Ascending aorta (tissue), 2 donors: ENCODE data around the gene CHD9. TPM values are rescaled to one million over a fixed set of nuclear protein-coding genes. Genes with fewer than 3 reads are reported as not detected.

Experiments used
- DNase-seq, 2 donors: peaks; one replicate each; pipeline ENCODE4 v3.0.0-alpha.2; 2019; ENCODE audit warnings: low spot score in 2 of 2
- H3K27ac ChIP-seq, 2 donors: fragments of 200-600 bp; sonication (generic); one replicate each; pipeline ENCODE4 v1.5.1; 2016 to 2017; ENCODE audit warnings: mild to moderate bottlenecking in 1 of 2
- H3K27me3 ChIP-seq: fragments of 200-600 bp; sonication (generic); one replicate; pipeline ENCODE4 v1.5.1; 2017
- H3K36me3 ChIP-seq, 2 donors: fragments of 200-600 bp; sonication (generic); one replicate each; pipeline ENCODE4 v1.5.1; 2016
- H3K4me1 ChIP-seq, 2 donors: fragments of 200-600 bp; sonication (generic); one replicate each; pipeline ENCODE4 v1.5.1; 2016 to 2017; ENCODE audit warnings: mild to moderate bottlenecking in 1 of 2
- H3K4me3 ChIP-seq, 2 donors: fragments of 200-600 bp; sonication (generic); one replicate each; pipeline ENCODE4 v1.5.1; 2016 to 2017; ENCODE audit warnings: mild to moderate bottlenecking in 1 of 2
- H3K9me3 ChIP-seq, 2 donors: fragments of 200-600 bp; sonication (generic); one replicate each; pipeline ENCODE4 v1.5.1; 2016
- intact Hi-C: fragments of 100-400 bp; cut with DNase I; formaldehyde crosslinking; loops from one replicate; pipeline ENCODE4 v1.15.1; 2023
- total RNA-seq: library from RNA; depleted of rRNA; stranded (reverse); fragments of >200 nt; gene quantifications from one replicate; pipeline ENCODE4 v1.1.0, GENCODE V29; 2016
- TF ChIP-seq, protein P1 (sequence below), 3 experiments: fragments of 200-600 bp in 2 of 3; fragments of 450-650 bp in 1 of 3; sonication (generic) in 2 of 3; IDR thresholded peaks; one replicate each; pipeline ENCODE4 v1.5.1; 2016 to 2019; ENCODE audit warnings: antibody characterized with exemption in 3 of 3, mild to moderate bottlenecking in 1 of 3, moderate library complexity in 1 of 3

CHD9 gene
- total RNA-seq, 1 donor from 2014 or later: 56.9 TPM

DNA sequence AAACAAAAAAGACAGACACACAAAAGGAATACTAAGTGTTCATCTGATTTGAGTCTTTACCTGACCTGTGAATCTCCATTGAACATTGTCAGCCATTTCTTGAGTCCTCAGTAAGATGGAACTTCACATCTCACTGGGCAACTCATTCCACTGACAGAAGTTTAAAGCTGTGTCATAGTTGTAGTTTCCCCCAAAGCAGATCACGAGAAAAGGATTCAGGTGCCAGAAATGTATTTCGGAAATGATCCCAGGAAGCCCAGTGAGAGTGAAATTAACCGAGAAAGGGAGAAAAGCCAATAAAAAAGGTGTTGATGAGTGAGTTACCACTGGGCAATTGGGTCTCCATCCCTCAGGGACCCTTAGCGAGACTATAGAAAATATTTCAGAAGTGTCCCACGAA lies 6.5 kb downstream of the CHD9 start:
- peaks cover 0 to 5% of the 10 kb centered on the region in 2 donors for H3K4me1 ChIP-seq
- intact Hi-C loops: no loop called here
- H3K4me3 ChIP-seq: no peak overlapping the region

DNA sequence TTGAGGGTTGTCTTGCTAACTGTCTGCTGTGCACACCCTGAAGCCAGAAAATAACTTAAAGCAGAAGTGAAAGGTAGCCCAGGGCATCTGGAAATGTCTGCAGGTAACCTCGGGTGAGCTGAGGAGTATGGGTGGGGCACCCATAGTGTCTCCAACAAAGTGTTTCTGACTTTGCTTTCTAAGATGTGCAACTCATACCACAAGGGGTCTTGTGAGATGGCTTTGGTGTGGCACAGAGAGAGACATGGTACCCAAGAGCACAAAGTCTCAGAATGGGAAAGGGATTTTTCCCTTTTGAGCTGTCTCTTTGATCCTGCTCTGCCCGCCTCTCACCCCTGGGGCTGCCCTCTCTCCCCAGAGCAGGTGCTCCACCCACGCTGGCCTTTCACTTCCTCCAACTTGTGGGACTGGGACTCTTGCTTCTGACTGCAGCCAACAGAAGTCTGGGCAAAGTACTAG lies 6.9 kb downstream of the CHD9 start:
- no peak overlapping the region for H3K27ac ChIP-seq
- intact Hi-C loops: no loop called here
- no peaks in the 10 kb centered on the region for H3K36me3 ChIP-seq
- no peak for DNase-seq
- no peaks in the 10 kb centered on the region for H3K4me1 ChIP-seq
- H3K27me3 ChIP-seq: no peaks in the 10 kb centered on the region
- H3K9me3 ChIP-seq: no peaks in the 10 kb centered on the region
- no peak overlapping the region for H3K4me3 ChIP-seq
- TF ChIP-seq, protein P1, sequence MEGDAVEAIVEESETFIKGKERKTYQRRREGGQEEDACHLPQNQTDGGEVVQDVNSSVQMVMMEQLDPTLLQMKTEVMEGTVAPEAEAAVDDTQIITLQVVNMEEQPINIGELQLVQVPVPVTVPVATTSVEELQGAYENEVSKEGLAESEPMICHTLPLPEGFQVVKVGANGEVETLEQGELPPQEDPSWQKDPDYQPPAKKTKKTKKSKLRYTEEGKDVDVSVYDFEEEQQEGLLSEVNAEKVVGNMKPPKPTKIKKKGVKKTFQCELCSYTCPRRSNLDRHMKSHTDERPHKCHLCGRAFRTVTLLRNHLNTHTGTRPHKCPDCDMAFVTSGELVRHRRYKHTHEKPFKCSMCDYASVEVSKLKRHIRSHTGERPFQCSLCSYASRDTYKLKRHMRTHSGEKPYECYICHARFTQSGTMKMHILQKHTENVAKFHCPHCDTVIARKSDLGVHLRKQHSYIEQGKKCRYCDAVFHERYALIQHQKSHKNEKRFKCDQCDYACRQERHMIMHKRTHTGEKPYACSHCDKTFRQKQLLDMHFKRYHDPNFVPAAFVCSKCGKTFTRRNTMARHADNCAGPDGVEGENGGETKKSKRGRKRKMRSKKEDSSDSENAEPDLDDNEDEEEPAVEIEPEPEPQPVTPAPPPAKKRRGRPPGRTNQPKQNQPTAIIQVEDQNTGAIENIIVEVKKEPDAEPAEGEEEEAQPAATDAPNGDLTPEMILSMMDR (IDR thresholded peaks at IDR 0.05): no peak

More for the DNA sequence above, 6.5 kb downstream of the CHD9 start:
- Histone ChIP-seq H3K27ac (no peak overlapping the region), H3K36me3 (no peaks in the 10 kb centered on the region), H3K9me3 (no peaks in the 10 kb centered on the region), H3K27me3 (no peaks in the 10 kb centered on the region)
- no peak for DNase-seq
- TF ChIP-seq, protein P1 (IDR thresholded peaks at IDR 0.05): no peak

DNA sequence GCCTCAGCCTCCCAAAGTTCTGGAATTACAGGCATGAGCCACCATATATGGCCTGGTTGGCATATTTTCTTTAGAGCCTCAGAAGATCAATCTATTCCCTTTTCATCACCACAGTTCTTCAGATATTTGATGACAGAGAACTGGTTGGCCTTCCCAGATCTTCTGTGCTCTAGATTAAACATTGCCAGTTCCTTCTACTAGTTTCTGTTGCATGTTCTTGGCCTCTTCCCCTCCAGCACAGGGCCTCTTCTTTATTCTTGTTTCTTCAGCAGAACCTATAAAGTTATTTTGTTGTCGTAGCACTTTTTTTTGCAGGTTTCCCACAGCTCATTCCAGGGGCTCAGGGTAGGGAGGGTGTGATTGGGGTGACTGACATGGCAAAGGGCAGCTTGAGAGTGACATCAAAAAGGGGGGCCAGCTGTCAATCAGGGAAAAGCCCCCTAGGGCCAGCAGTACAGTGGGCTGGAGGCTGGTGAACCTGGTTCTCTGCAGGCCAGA lies 9.3 kb downstream of the CHD9 start:
- TF ChIP-seq, protein P1 (IDR thresholded peaks at IDR 0.05): no peak
- intact Hi-C loops: no loop called here
- H3K9me3 ChIP-seq: no peaks in the 10 kb centered on the region
- no peaks in the 10 kb centered on the region for H3K27me3 ChIP-seq
- H3K4me1 ChIP-seq: no peaks in the 10 kb centered on the region
- H3K36me3 ChIP-seq: no peaks in the 10 kb centered on the region
- no peak for DNase-seq
- H3K27ac ChIP-seq: no peak overlapping the region
- no peak overlapping the region for H3K4me3 ChIP-seq

DNA sequence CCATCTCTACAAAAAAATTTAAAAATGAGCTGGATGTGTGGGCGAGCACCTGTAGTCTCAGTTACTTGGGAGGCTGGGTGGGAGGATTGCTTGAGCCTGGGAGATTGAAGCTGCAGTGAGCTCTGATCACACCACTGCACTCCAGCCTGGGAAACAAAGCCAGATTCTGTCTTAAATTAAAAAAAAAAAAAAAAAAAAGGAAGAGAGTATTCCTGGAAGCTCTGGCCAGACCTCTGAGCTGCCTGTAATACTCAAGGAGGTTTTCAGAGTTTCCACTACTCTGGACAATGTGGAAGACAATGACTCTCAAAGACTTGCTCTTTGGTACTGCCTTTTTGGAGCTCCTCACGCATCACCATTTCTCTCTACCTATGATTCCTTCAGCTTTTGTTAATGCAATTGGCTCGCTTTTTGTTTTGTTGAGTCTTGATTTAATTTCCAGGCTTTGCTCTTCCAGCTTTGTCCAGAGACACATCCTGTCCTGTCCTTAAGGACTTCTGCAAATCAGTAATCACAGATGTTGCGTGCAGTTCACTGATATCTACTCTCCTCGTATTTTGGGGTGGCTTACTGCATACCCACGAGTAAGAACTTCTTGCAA lies 10.8 kb downstream of the CHD9 start:
- H3K9me3 ChIP-seq: no peaks in the 10 kb centered on the region
- TF ChIP-seq, protein P1 (IDR thresholded peaks at IDR 0.05): no peak
- no peaks in the 10 kb centered on the region for H3K27me3 ChIP-seq
- H3K4me3 ChIP-seq: no peak overlapping the region
- intact Hi-C loops: no loop called here
- no peak for DNase-seq
- peaks cover 0 to 4% of the 10 kb centered on the region in 2 donors for H3K4me1 ChIP-seq
- H3K36me3 ChIP-seq: no peaks in the 10 kb centered on the region
- no peak overlapping the region for H3K27ac ChIP-seq

DNA sequence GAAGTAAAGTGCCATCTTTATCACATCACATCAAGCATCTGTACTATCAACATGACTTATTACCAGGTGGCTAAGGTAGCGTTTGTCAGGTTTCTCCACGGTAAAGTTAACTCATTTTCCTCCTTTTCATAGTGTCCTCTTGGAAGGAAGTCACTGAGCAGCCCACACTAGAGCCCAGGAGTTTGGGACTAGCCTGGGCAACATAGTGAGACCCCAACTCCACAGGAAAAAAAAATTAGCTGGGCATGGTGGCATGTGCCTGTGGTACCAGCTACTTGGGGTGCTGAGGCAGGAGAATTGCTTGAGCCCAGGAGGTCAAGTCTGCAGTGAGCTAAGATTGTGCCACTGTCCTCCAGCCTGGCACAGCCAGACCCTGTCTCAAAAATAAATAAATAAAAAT lies 12.9 kb downstream of the CHD9 start:
- DNase-seq: no peak
- TF ChIP-seq, protein P1 (IDR thresholded peaks at IDR 0.05): no peak
- no peak overlapping the region for H3K27ac ChIP-seq
- no peaks in the 10 kb centered on the region for H3K9me3 ChIP-seq
- no peak overlapping the region for H3K4me3 ChIP-seq
- intact Hi-C loops: no loop called here
- H3K4me1 ChIP-seq: peaks cover 3 to 19% of the 10 kb centered on the region in 2 donors
- no peaks in the 10 kb centered on the region for H3K36me3 ChIP-seq
- H3K27me3 ChIP-seq: no peaks in the 10 kb centered on the region
